DMS53 (cell line): ENCODE measurements around the gene DEFB115.
A peak's percentile ranks its signal among the peaks of the same experiment; 100 is the strongest.
"Not testable (repeated sequence)": the region's sequence is repeated elsewhere in the genome, so short reads cannot be mapped to it uniquely, and the experiment has no call there.

Experiments
- DNase-seq: peaks from one replicate; lab custom pipeline; 2025; lab: John Stamatoyannopoulos, UW

The DEFB115 gene

DNA sequence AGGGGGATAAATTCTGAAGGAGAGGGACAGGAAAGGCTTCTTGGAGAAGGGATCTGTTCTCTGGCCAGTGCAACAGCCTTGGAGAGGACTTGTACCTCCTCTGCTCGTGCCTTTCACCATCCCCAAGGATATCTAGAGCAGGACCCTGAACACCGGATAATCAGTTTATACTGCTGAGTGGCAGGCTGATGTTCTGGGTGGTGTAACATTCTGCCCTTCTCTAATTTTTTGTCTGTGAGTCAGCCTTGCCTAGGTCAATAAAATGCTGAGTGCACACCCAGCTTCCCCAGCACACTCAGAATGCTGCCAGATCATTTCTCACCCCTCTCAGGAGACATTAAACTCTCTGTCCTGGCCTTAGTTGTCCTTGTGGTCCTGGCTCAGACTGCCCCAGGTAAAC, at the start of gene DEFB115:
Gene DEFB115, plus strand, starts transcription at position 301 of the 400 bp plus-strand sequence. Its CDS starts 0 bp downstream, at position 301.
- DNase-seq, result no peak

DNA sequence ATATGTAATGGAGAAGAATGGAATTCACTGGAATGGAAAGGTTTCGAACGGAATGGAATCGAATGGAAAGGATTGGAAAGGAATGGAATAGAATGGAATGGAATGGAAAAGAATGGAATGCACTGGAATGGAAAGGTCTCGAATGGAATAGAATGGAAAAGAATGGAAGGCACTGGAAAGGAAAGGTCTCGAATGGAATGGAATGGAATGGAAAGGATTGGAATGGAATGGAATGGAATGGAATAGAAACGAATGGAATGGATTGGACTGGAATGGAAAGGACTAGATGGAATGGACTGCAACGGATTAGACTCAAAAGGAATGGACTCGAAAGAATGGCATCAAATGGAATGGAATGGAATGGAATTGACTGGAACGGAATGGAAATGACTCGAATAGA, 20.5 kb upstream of the DEFB115 start:
- DNase-seq, result no peak

DNA sequence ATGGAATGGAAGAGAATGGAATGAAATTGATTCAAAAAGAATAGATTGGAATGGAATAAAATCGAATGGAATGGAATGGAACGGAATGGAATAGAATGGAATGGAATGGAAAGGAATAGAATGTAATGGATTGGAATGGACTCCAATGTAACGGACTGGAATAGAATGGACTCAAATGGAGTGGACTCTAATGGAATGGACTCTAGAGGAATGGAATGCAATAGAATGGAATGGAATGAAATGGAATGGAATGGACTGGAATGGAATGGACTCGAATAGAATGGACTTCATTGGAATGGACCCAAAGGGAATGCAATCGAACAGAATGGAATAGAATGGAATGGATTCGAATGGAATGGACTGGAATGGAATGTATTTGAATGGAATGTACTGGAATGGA, 19.7 kb upstream of the DEFB115 start:
- no peak for DNase-seq

GRCh38 chr20:31239139-31239538, 18.3 kb upstream of the DEFB115 start:
- DNase-seq, result no peak

GRCh38 chr20:31256959-31257358, 505 bp upstream of the DEFB115 start:
- no peak for DNase-seq

GRCh38 chr20:31260326-31260932, 3.0 kb downstream of the DEFB115 start:
- peak; percentile 67 for DNase-seq

GRCh38 chr20:31274441-31274840, 17.0 kb downstream of the DEFB115 start:
- no peak for DNase-seq

- no peak for DNase-seq
Measured at GRCh38 chr20:31278178-31278577, 20.7 kb downstream of the DEFB115 start.

DNA sequence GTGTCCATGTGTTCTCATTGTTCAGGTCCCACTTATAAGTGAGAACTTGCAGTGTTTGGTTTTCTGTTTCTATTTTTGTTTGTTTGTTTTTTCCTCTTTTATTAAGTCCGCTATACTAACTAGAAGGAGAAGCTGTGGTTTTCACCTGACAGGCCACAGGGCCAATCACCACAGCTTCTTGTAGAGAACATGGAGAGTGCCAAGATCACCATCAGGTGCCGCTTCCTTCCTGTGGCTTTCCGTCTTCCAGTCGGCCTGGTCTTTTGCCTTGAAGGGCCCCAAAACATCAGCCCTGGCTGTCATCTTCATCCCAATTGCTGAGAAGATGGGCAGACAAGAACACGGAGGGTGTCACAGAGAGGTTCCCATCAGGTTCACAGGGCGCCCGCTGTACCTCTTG, 27.5 kb downstream of the DEFB115 start:
- DNase-seq, result not testable (repeated sequence)

- DNase-seq, result no peak
Measured at GRCh38 chr20:31308535-31309162, 51.2 kb downstream of the DEFB115 start, which contains the start of gene DEFB116. TSS of gene DEFB116 (minus strand) at chr20:31308585. CDS start at chr20:31308585, 0 bp downstream.
